ENCODE measurements around the gene TTLL13. TPM values are rescaled to one million over a fixed set of nuclear protein-coding genes. Genes with fewer than 3 reads are reported as not detected.

TTLL13 gene
- total RNA-seq, 1 experiment from 2014 or later: not detected

- DNase-seq (ENCODE audit: low read depth): no peak
These were observed 35.5 kb upstream of the TTLL13 start for GRCh38 chr15:90213818-90214204.

- DNase-seq (ENCODE audit: low read depth): peak; percentile 46
These were observed 34.7 kb upstream of the TTLL13 start for GRCh38 chr15:90214553-90215196.

- no peak for DNase-seq (ENCODE audit: low read depth)
These were observed 31.5 kb upstream of the TTLL13 start for GRCh38 chr15:90217671-90218394.

GRCh38 chr15:90219421-90220141 is 29.8 kb upstream of the TTLL13 start:
- no peak for DNase-seq (ENCODE audit: low read depth)

- peak; percentile 68 for DNase-seq (ENCODE audit: low read depth)
These were observed 28.0 kb upstream of the TTLL13 start for GRCh38 chr15:90221246-90221900.

- no peak for DNase-seq (ENCODE audit: low read depth)
These were observed 26.8 kb upstream of the TTLL13 start for GRCh38 chr15:90222547-90222946.

- DNase-seq (ENCODE audit: low read depth): no peak
These were observed 25.8 kb upstream of the TTLL13 start for GRCh38 chr15:90223441-90224165.

- no peak for DNase-seq (ENCODE audit: low read depth)
These were observed 24.3 kb upstream of the TTLL13 start for GRCh38 chr15:90225047-90225446.

GRCh38 chr15:90225504-90226234 is 23.7 kb upstream of the TTLL13 start:
- DNase-seq (ENCODE audit: low read depth): no peak

GRCh38 chr15:90227336-90227735 is 22.0 kb upstream of the TTLL13 start:
- no peak for DNase-seq (ENCODE audit: low read depth)

GRCh38 chr15:90227816-90228772 is 21.3 kb upstream of the TTLL13 start:
- DNase-seq (ENCODE audit: low read depth): no peak

- no peak for DNase-seq (ENCODE audit: low read depth)
These were observed 20.4 kb upstream of the TTLL13 start for GRCh38 chr15:90228960-90229359.

- no peak for DNase-seq (ENCODE audit: low read depth)
These were observed 19.3 kb upstream of the TTLL13 start for GRCh38 chr15:90230071-90230494.

- no peak for DNase-seq (ENCODE audit: low read depth)
These were observed 18.7 kb upstream of the TTLL13 start for GRCh38 chr15:90230610-90231009.

GRCh38 chr15:90231028-90232017 is 18.0 kb upstream of the TTLL13 start:
- DNase-seq (ENCODE audit: low read depth): no peak

- no peak for DNase-seq (ENCODE audit: low read depth)
These were observed 17.2 kb upstream of the TTLL13 start for GRCh38 chr15:90232196-90232595.

GRCh38 chr15:90232941-90233386 is 16.4 kb upstream of the TTLL13 start:
- no peak for DNase-seq (ENCODE audit: low read depth)

Data from HT1080 (cell line).